NCI-H345 (cell line): Measurements from ENCODE around the gene RP2.

Source experiments
- DNase-seq: peaks from one replicate; lab custom pipeline; 2025; lab: John Stamatoyannopoulos, UW

The RP2 gene

DNA sequence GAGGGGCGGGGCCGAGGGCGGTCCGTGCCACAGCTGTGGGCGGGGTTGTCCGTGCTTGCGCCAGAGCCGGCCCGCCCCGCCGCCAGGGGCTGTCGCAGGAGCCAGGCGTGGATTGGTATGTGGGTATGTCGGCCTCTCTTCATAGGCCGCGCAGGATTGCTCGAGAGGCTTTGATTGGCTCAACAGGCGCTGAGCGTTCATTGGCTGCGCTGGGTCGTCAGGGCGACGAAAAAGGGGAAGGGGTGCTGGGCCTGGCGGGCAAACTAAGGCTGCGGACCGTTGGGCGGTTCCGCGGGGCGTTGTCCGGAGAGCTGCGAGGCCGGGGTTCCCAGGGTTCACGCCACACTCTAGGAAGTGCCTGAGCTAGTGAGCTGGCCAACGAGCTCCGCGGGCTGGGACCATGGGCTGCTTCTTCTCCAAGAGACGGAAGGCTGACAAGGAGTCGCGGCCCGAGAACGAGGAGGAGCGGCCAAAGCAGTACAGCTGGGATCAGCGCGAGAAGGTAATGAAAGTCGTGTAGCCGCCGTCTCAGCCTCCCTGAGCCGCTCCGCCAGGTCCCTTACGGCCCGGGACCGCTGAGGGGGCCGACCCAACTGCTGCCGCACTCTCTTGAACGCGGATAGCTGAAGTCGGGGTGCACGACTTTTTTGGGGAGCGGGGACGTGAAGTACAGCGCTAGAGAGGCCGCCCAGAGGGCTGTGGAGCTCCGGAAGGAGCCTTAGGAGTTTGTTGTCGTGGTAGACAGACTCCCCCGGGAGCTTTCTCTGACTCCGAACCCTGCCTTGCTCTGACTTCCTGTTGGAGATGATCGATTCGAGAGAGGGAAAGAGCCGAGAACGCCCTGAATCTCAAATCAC is at the start of gene RP2:
Gene RP2, plus strand, starts transcription at position 343 of the 857 bp plus-strand sequence. Its CDS starts 58 bp downstream, at position 401.
- peak; percentile 96 for DNase-seq

GRCh38 chrX:46788902-46789301 is 47.9 kb upstream of the RP2 start:
- no peak for DNase-seq

- DNase-seq, result no peak
Measured at GRCh38 chrX:46791927-46792809, 44.7 kb upstream of the RP2 start.

DNA sequence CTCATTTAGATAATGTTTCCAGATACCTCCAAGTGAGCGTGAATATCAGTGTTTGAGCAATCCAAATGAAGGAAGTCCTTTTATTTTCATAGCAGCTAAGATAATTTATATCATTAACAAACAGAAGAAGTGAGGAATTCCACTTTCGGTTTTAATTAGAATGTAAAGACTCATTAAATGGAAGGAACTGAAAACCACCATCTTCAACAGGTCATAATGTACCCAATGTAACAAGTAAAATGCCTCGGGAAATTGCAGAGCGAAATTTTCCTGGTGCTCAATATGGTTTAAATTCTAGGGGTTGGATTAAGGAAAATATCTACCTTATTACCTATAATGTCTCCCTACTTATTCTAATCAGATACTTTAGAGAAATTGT is 44.0 kb upstream of the RP2 start:
- DNase-seq, result no peak

GRCh38 chrX:46793386-46794143 is 43.3 kb upstream of the RP2 start:
- no peak for DNase-seq

- DNase-seq, result peak; percentile 77
Measured at GRCh38 chrX:46796574-46797191, 40.2 kb upstream of the RP2 start.

- DNase-seq, result no peak
Measured at GRCh38 chrX:46803140-46803539, 33.7 kb upstream of the RP2 start.

- DNase-seq, result no peak
Measured at GRCh38 chrX:46805270-46805669, 31.6 kb upstream of the RP2 start.

- DNase-seq, result no peak
Measured at GRCh38 chrX:46811121-46811520, 25.7 kb upstream of the RP2 start.

- DNase-seq, result no peak
Measured at GRCh38 chrX:46812445-46812844, 24.4 kb upstream of the RP2 start.

- DNase-seq, result no peak
Measured at GRCh38 chrX:46814966-46815365, 21.9 kb upstream of the RP2 start.

- no peak for DNase-seq
Measured at GRCh38 chrX:46819136-46819535, 17.7 kb upstream of the RP2 start.

DNA sequence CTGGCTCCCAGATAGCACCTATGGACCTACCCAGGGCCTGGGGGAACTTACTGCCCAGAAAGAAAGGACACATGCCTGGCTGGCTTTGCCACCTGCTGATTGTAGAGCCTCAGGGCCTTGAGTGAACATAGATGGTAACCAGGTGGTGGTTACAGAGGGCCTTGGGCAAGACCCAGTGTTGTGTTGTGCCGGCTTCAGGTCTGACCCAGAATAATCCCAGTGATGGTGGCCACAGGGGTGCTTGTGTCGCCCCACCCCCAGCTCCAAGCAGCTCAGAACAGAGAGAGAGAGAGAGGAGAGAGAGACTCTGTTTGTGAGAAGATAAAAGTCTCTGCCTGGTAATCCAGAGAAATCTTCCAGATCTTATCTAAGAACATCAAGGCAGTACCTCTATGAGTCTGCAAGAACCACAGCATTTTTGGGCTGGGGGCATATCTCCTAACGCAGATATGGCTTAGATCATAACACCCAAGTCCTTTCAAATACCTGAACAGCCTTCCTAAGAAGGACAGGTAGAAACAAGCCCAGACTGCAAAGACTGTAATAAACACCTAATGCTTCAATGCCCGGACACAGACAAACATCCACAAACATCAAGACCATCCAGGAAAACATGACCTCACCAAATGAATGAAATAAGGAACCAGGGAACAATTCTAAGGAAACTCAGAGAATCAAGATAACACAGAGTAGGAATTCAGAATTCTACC is 16.3 kb upstream of the RP2 start:
- no peak for DNase-seq

DNA sequence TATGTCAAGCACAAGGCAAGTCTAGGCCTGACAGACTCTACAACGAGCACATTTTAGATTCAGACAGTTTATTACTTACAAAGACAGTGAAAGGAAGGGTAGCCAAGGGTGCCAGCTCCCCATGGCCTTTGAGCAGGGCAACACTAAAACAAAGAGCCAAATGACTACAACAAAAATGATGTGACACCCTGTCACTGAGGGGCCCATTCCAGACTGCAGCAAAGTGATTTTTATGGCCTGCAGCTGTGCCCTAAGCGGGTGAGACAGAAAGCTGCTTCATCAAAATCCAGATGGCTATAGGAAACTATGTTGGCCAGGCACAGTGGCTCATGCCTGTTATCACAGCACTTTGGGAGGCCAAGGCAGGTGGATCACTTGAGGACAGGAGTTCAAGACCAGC is 13.4 kb upstream of the RP2 start:
- DNase-seq, result no peak

DNA sequence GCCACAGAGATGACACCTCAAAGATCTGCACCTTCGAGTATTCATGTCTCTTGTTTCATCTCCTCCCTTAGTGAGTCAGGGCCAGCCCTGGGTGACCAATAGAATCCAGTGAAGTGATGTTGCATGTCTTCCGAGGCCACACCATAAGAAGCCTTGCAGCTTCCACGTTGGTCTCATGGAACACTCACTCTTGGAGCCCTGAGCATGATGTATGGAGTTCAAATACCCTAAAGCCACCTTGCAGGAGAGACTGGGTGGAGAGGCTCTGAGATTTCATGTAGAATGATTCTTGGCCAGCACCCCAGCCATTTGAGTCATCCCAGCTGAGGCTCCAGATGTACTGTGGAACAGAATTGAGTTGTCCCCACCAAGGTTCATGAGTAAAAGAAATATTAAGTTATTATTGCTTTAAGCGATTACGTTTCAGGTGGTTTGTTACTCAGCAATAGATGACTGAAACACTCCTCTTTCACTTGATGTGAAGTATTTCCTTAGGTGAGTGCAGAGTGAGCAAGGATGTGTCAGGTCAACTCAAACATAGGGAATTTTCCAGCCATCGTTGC is 5.0 kb upstream of the RP2 start:
- no peak for DNase-seq

GRCh38 chrX:46837558-46838485 is 979 bp downstream of the RP2 start:
- no peak for DNase-seq

GRCh38 chrX:46838486-46838870 is 1.6 kb downstream of the RP2 start:
- DNase-seq, result no peak

- no peak for DNase-seq
Measured at GRCh38 chrX:46838974-46839480, 2.2 kb downstream of the RP2 start.

GRCh38 chrX:46840946-46841345 is 4.1 kb downstream of the RP2 start:
- DNase-seq, result no peak

GRCh38 chrX:46841346-46841745 is 4.5 kb downstream of the RP2 start:
- DNase-seq, result peak; percentile 6
